TTC549 (cell line): ENCODE data around the gene PDIK1L.
"Not testable (repeated sequence)": the region's sequence is repeated elsewhere in the genome, so short reads cannot be mapped to it uniquely, and the experiment has no call there.

Experiments used
- FAIRE-seq: peaks from 2 replicates; lab custom pipeline; 2012; peaks lifted over from hg19 to GRCh38; lab: Jason Lieb, UNC

The PDIK1L gene

DNA sequence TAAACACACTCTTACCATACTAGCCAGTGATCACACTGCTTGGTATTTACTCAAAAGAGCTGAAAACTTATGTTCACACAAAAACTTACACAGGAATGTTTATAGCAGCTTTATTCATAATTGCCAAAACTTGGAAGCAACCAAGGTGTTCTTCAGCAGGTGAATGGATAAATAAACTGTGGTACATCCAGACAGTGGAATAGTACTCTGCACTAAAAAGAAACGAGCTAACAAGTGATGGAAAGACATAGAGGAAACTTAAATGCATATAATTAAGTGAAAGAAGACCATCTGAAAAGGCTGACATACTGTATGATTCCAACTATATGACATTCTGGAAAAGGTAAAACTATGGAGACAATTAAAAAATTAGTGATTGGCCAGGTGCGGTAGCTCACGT is 20.7 kb upstream of the PDIK1L start:
- FAIRE-seq = no peak

DNA sequence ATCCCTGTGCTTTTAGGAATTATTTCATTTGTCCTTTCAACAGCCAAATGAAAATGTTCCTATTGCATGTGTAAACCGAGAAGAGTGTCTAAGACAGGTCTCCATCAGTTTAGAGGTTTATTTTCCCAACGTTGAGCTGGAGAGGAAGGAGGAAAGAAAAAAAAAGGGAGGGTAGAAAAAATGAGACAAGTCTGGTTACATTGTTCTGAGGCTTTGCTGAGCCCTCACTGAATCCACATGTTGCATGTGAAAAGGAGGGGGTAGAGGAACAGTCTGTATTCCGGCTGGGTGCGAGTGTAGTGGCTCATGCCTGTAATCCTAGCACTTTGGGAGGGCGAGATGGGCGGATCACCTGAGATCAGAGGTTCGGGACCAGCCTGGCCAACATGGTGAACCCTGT is 19.2 kb upstream of the PDIK1L start:
- no peak for FAIRE-seq

DNA sequence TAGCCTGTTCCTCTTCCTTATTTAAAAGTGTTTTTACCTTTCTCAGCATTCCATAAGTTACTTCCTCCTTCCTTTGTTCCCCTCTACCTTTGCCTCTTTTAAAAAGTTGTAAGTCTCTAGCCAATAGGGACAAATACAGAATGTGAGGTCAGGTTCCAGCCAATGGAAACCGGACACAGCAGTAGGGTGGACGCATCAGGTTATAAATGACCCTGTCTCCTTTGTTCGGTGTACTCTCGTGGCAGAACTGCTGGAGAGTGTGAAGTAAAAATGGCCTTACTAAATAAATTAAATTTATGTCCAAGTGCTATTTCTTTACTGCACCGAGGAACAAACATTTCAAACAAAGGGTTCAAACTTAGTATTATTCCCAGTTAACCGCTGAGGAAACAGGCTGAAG is 18.1 kb upstream of the PDIK1L start:
- not testable (repeated sequence) for FAIRE-seq

DNA sequence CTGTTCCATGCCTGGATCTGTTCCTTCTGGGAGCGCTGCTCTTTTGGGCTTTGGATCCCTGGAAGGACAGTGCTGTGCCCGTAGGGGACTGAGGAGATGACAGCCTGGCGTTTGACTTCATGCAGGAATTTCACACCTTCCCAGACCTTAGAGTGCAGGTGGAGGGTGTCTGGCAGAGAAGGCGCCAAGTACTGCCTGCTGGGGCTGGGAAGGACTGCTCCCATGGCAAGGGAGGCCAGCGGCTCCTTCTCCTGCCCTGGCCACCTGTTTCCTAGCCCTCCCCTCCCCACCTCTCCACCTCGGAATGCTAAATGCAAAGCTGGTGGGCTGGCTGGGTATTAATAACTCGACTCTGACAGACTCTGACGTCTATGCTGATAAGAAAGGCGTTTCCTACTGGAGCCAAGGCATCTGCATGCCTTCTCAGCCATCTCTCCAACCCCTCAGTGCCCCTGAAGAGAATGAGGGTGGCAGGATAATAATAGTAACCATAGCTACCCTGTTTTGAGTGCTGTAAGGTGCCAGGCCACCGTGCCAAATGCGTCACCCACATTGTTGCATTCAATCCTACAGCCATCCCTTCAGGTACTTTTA is 17.5 kb upstream of the PDIK1L start:
- no peak for FAIRE-seq

DNA sequence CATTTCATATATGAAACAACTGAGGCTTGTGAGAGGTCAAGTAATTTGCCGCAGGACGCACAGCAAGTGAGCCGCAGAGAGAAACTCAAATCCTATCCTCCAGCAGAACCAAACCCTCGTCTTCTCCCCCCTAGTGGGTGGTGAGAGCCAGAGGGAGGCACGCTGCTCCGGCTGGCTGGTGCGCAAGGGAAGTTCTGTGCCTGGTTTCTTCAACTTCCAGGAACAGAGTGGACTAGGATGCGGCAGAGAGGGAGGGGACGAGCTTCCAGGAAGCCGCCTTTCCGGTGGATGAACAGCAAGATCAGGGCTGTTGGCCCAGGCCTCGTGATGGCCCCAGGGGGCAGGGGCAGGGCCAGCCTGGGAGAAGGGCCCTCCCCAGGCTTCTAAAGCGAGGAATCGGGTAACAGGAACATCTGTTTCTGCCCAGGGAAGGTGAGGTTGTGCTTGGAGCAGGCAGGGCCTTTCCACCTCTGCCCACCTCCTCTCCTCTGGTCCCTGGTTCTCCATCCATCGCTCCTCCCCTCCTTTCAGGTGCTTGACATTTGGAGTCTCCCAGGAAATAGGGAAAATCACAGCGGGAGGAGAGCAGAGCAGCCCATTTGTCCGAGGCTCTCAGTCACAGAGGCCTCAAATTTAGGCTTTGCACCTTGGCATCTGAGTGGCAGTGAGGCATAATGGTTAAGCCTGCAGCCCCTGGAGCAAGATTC is 16.8 kb upstream of the PDIK1L start:
- no peak for FAIRE-seq

DNA sequence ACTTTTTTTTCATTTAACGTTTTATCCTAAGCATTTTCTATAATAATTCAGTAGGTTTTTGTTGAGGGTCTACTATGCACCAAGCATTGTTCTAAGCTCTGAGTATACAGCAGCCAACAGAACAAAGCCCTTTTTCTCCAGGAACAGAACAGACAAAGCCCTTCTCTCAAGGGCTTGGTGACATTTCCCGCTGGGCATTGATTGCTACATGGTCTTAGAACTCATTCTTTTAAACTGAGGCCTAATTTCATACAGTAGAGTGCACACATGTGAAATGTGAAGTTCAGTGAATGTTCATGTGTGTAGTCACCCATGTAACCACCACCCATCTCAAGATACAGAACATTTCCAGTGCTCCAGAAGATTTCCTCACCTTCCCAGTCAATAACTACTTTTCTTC is 15.2 kb upstream of the PDIK1L start:
- FAIRE-seq = no peak

DNA sequence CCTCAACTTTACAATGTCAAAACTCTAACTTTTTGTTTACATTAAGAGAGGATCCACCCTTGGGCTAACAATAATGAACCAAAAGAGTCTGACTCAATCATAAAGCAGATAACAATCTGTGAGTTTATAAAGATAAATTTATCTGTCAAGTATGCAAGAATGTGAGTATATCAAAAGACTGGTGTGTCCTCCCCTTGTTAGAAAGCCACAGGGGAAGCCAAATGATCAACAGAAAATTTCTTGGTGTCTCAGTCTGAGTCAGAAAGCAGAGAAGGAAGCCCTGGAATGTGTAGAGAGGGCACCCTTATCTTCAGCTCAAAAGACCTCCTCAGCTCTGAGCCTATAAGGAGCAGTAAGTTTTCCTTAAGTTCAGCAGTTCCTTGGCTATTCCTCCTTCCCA is 13.9 kb upstream of the PDIK1L start:
- FAIRE-seq = no peak

DNA sequence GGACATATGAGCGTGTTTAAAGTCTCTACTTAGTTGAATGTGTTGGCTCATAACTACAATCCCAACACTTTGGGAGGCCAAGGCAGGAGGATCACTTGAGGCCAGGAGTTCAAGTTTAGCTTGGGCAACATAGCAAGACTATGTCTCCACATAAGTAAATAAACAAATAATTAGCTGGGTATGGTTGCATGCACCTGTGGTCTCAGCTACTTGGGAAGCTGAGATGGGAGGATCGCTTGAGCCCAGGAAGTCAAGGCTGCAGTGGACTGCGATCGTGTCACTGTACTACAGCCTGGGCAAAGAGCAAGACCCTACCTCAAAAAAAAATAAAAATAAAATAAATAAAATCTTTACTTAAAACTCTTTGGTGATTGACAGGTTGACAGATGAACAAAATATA is 13.0 kb upstream of the PDIK1L start:
- no peak for FAIRE-seq

DNA sequence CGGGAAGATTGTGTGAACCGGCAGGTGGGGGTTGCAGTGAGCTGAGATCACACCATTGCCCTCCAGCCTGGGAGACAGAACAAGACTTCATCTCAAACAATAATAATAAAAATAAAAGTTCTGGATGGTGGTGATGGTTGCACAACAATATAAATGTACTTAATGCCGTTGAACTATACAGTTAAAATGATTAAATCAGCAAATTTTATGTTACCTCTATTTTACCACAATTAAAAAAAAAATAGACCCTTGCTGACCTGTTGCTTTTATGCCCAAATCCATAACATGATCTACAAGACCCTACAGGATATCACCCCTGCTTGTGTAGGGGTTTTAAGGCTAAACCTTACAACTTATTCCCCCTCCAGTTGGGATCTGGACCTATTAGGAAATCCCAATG is 11.8 kb upstream of the PDIK1L start:
- no peak for FAIRE-seq

DNA sequence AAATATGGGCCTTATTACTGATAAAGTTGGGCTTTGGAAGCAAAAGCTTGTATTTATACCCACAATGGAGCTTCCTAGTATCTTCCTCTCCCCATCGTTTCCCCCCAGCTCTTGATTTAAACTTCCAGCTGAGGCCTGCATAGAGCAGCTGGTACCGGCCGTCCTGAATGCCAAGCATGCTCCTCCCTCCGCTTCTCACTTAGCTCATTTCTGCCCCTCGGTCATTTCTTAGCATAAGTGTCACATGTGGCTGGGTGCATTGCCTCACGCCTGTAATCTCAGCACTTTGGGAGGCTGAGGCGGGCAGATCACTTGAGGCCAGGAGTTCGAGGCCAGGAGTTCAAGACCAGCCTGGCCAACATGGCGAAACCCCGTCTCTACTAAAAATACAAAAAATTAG is 11.4 kb upstream of the PDIK1L start:
- FAIRE-seq = not testable (repeated sequence)

DNA sequence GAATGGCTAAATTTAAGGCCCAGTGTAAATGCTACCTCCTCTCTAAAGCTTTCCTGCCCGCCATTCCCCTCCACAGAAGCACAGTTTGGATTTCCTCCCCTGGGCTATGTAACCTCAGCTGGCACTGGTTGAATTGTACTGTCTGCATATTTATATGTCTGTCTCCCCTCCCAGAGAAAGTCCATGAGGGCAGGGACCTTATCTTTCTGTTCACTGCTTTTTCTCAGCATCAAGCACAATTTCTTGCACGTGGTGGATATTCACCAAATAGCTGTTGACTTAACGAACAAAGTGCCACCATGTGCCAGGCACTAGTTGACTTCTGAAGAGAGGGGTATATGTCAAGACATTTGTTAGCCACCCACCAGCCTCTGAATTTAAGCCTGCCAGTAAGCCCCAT is 9.5 kb upstream of the PDIK1L start:
- FAIRE-seq = no peak

DNA sequence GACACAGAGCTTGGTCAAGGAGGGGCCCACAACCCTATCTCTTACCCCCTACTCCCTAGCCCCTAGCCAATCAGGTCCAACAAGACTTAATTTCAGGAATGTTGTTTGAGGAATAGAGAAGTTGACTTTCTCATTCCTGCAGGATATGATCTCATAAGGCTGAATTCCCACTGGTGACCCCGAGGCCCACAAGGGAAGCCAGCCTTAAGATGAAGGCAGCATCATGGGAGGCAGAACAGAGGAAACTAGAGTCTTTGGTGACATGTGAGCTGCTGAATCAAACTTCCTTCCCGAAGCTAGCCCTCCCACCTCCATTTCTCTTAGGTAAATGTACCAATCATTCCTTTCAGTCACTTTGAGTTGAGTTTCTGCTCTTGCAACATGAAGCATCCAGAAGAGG is 9.1 kb upstream of the PDIK1L start:
- FAIRE-seq = no peak

DNA sequence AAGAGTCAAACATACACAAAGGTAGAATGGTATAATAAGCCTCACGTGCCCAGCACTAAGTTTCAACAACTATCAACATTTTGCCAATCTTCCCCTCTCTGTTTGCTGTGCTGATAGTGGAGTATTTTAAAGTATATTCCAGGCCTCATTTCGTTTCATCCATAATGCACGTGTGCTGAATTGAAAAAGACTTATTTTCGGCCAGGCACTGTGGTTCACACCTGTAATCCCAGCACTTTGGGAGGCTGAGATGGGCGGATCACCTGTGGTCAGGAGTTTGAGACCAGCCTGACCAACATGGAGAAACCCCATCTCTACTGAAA is 6.4 kb upstream of the PDIK1L start:
- FAIRE-seq = not testable (repeated sequence)

DNA sequence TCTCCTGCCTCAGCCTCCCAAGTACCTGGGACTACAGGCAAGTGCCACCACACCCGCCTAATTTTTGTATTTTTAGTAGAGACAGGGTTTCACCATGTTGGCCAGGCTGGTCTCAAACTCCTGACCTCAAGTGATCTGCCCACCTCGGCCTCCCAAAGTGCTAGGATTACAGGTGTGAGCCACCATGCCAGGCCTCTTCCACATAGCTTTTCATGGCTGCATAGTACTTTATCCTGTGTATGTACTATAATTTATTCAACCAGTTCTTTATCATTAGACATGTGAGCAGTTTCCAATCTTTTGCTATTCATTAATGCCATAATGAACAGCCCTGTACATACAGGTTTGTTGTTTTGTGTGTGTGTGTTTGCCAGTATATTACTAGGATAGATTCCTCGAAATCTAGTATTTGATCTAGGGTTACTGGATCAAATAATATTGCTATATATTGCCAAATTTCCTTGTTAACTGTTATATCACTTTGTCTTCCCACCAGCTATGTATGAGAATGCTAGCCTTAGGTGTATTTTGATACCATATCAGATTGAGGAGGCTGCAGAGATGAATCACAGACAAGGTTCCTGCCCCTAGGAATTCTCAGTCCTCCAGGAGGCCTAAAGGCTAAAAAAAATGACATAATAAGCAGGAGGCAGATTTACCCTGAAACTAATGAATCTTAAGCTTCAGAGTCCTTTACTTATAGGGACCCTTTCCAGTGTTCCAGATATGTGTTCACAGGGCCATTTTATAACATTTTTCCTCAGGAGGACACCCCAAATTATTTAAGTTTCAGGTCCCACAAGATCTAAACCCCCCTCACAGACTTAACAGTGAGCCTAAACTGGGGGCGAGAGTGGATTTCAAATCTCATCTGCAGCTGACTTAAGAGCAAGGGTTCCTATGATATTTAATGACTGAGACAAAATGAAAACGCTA is 2.1 kb upstream of the PDIK1L start:
- no peak for FAIRE-seq

DNA sequence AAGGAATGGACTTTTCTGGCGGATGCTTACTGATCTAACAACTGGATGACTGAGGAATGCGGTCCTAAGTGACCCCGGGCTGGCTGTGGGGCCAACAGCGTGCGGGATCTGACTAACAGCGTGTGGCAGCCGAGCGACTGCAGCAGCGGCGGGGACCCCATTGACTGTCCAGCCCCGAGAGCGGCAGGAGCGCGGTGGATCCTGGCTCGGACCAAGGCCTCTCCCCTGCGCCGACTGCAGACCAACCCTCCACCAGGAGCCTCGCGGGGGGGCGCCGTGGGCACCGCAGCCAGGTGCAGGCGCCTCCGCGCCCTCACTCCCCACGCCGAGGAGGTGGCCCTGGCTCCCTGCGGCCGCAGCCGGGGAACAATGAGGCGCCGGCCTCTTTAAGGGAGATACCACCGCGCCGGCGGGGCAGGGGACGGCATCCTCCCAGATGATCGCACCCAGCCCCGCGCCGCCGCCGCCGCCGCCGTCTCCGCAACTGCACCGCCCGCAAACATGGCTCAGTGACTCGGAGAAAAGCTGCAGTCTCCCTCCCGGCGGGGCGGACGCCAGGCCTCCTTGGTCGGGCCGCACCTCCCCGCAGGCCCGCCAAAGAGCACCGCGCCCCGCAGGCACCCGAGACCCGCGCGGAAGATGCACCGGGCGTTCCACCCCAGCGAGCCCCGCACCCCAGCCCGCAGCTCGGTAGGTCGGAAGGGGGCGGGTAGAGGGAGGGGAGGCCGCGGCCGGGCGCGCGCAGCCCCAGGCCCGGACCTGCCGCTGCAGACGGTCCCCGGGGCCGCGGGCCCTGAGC is 694 bp upstream of the PDIK1L start:
- no peak for FAIRE-seq

DNA sequence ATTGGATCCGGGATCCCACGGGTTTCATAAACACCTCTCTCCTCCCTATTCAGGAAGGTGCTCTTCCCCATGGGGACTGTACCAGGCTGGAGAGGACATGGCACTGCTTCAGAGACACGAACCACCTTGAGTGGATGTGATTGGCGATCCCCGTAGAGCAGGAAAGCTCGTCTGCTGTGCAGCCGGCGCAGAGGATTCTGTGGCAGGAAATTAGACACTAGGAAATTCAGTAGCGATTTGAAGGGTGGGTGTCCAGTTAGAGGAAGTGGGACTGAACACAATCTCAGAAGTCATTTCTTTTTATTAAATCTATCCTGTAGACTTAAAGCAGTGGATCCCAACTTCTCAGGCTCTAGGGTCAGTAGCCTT is 767 bp downstream of the PDIK1L start:
- FAIRE-seq = no peak

DNA sequence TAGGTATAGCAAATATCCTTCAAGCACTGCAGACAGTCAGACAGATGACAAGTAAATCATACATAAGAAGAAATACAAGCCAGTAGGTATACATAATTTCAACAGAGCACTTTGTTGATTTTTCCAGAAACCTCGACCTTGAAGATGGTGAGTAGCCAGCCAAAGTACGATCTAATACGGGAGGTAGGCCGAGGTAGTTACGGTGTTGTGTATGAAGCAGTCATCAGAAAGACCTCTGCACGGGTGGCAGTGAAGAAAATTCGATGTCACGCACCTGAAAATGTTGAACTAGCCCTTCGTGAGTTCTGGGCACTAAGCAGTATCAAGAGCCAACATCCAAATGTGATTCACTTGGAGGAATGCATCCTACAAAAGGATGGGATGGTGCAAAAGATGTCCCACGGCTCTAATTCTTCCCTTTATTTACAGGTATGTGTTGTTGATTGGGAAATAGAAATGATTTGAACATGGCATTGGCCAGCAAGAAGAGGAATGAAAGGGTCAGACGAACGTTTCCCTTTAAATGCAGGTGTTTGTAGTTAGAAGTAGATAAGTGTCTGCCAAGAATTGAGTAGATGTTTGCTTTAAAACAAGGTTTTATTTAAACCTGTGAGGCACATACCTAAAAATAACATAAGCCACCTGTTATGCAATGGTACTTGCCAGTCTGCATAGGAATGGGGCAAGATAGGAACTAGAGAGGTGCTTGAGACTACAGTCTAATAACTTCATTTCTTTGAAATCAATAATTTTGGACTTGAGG is 2.7 kb downstream of the PDIK1L start:
- no peak for FAIRE-seq

DNA sequence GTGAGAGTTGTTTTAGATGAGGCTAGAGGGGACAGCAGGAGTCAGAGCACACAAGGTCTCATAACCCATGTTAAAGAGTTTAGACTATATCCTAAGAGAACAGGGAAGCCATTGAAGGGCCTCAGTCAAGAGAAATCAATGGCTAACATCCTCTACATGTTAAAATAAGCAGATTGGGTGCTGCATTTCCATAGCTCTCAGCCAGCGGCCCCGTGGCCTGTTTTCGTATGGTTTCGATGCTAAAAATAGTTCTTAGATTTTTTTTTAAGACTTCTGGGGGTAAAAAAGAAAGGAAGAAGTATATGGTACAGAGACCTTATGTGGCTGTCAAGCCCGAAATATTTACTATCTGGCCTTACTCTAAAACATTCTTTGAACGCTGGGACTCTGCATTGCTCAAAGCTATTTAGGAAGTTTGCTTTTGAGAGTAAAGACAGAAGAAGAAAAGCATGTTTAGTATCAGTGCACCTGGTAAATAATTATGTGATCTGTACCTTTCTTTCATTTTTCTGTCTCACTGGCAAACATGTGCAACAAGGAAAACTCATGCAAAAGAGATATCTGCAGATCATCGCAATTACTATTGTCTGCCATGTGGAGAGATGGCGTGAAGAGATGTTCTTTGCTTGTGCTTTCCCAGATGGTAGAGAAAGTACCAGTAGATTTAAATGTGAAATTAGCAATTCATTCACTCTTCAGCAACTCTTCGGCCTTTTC is 8.4 kb downstream of the PDIK1L start:
- no peak for FAIRE-seq

DNA sequence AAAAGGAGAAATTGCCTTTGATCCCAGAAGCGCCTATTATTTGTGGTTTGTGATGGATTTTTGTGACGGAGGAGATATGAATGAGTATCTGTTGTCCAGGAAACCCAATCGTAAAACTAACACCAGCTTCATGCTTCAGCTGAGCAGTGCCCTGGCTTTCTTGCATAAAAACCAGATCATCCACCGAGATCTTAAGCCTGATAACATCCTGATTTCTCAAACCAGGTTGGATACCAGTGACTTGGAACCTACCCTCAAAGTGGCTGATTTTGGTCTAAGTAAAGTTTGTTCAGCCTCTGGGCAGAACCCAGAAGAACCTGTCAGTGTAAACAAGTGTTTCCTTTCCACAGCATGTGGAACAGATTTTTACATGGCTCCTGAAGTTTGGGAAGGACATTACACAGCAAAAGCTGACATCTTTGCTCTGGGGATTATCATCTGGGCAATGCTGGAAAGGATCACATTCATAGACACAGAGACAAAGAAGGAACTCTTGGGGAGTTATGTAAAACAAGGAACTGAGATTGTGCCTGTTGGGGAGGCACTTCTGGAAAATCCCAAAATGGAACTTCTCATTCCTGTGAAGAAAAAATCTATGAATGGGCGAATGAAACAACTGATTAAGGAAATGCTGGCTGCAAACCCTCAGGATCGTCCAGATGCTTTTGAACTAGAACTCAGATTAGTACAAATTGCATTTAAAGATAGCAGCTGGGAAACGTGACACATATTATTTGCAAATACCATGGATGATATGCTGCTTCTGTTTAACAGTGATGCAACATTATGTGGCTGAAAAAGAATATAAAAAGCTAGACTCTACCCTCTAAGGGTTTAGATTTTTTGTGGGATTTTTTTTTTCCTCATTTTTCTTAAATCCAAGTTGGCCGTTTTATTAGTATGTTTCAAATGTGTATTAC is 10.5 kb downstream of the PDIK1L start:
- FAIRE-seq = no peak
